ENCODE measurements around the gene DAB1.

The DAB1 gene

DNA sequence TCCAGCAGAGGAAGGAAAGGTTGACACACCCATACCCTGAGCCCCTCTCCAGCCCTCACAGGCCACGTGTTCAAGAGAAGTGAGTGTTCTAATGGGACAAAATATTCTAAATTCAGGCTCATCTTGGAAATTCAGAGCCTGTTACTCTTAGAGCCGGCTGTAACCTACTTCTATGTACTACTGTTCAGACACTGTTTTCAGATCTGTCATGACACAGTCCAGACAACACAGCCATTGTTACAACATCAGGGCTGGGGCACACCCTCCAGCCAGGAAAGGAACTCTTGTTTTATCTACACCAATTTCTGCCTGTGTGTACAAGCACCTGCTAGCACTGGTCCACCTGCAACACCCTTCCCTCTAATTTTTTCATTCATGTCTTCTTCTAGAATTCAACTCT is 312.7 kb downstream of the DAB1 start:
- DNase-seq (ENCODE audit: low read depth) = no peak
- no peak overlapping the region for H3K4me3 ChIP-seq (ENCODE audit: control insufficient read depth, low read depth, low read length)
- TF ChIP-seq, protein P1, sequence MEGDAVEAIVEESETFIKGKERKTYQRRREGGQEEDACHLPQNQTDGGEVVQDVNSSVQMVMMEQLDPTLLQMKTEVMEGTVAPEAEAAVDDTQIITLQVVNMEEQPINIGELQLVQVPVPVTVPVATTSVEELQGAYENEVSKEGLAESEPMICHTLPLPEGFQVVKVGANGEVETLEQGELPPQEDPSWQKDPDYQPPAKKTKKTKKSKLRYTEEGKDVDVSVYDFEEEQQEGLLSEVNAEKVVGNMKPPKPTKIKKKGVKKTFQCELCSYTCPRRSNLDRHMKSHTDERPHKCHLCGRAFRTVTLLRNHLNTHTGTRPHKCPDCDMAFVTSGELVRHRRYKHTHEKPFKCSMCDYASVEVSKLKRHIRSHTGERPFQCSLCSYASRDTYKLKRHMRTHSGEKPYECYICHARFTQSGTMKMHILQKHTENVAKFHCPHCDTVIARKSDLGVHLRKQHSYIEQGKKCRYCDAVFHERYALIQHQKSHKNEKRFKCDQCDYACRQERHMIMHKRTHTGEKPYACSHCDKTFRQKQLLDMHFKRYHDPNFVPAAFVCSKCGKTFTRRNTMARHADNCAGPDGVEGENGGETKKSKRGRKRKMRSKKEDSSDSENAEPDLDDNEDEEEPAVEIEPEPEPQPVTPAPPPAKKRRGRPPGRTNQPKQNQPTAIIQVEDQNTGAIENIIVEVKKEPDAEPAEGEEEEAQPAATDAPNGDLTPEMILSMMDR (conservative IDR thresholded peaks at IDR 0.05; ENCODE audit: control insufficient read depth, insufficient read depth, low read depth, low read length) = no peak

DNA sequence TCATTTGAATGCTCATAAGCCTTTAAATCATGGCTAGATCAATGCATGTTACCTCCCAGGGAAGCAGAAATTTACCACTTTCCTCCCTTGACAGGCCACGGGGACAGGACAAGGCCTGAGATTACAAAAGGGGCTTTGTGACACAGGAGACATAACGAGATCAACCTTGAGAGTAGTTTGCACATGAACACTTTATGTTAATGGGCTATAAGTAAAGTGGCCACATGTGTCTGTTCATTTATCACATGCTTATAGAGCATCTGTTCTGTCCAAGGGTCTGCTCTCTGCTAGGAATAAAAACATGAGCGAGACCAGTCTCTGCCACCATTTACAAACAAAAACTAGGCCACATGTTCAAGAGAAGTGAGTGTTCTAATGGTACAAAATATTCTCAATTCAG is 314.0 kb downstream of the DAB1 start:
- H3K4me3 ChIP-seq (ENCODE audit: control insufficient read depth, low read depth, low read length) = no peak overlapping the region
- DNase-seq (ENCODE audit: low read depth) = no peak
- TF ChIP-seq, protein P1 (conservative IDR thresholded peaks at IDR 0.05; ENCODE audit: control insufficient read depth, insufficient read depth, low read depth, low read length) = no peak

DNA sequence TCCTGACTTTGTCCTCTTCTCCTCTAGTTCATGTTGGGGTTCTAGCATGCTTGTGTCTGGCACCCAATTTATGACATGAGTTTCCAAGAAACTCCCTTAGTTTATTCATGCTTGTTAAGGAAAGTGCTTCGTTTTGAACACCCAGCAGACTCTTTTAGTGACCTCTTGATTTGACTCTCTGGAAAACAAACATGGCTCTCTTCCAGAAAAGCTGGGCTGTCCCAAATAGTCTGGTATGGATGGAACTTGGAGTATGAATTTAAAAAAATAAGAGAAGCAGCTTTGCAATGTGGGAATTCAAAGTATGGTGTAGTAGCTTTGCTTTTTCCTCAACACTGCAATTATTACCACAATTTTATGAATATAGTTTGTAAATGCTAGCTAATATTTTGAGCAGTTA is 314.6 kb downstream of the DAB1 start:
- no peak for DNase-seq (ENCODE audit: low read depth)
- H3K4me3 ChIP-seq (ENCODE audit: control insufficient read depth, low read depth, low read length) = no peak overlapping the region
- TF ChIP-seq, protein P1 (conservative IDR thresholded peaks at IDR 0.05; ENCODE audit: control insufficient read depth, insufficient read depth, low read depth, low read length) = no peak

DNA sequence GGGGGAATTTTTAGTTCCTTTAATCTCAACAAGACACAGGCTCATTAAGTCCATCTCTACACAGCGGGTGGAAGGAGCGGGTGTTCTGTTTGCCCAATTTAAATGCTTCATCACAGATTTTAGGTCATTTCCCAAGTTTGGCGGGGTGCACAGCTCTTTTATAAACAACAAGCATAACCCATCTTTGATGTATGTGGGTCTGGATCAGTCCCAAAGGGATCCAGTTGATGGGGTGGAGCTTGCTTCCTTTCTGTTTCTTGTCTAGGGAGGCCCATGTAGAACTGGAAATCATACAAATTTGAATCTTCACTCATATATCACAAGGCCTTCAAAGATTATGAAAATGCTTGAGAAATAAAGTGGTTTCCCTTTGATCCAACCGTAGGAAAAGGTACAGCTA is 317.6 kb downstream of the DAB1 start:
- TF ChIP-seq, protein P1 (conservative IDR thresholded peaks at IDR 0.05; ENCODE audit: control insufficient read depth, insufficient read depth, low read depth, low read length) = no peak
- no peak overlapping the region for H3K4me3 ChIP-seq (ENCODE audit: control insufficient read depth, low read depth, low read length)
- DNase-seq (ENCODE audit: low read depth) = no peak

DNA sequence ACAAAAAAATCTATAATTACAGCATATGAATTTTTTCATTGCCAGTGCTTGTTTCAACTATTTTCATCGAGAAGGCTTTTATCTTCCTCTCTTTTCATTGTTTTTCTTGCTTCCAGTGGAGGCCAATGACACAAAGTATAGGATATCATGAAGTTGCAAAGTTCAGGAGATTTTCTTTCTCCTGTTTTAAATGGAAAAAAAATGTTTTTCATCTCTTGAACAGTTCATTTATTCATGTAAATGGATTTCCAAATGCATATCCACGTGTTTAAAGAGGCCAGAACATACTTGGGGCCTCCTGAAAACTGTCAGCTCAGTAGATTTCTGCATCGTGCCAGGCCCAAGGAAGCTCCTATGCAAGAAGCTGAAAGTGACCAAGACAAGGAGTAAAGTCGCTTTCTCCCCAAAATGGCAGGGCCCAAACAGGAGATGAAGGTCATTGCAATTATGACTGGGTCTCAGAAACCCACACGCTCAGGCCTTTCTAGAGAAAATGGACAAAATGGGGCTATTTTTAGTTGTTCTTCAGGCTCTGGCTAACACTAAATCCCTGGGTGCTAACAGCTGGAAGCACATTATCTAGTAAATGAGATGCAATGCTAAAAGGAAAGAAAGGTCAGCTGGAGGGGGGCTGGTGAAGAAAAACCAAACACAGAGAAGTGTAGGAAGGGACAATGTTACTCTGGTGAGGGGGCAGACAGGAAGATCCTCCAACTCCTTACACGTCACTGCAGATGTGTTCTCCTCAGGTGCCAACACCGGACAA is 321.1 kb downstream of the DAB1 start:
- H3K4me3 ChIP-seq (ENCODE audit: control insufficient read depth, low read depth, low read length) = no peak overlapping the region
- no peak for DNase-seq (ENCODE audit: low read depth)
- TF ChIP-seq, protein P1 (conservative IDR thresholded peaks at IDR 0.05; ENCODE audit: control insufficient read depth, insufficient read depth, low read depth, low read length) = no peak

DNA sequence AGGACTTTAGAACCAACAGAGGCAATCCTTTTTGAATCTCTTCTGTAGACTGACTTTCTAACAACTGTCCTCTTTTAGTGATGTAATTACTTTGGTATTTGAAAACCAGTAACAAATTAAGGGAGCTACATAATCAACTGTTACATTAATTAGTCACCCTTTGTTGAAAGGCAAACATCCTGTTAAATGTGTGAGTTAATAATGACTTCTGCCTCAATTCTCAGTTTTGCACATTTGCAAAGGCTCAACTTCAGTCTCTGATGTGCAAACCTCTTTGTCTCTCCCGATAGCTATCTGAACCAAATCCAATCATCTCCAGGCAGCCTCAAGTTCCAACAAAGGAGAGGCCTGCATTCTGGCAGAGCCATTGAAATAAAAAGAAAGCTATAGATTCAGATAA is 322.7 kb downstream of the DAB1 start:
- peak; percentile 16 for DNase-seq (ENCODE audit: low read depth)
- no peak overlapping the region for H3K4me3 ChIP-seq (ENCODE audit: control insufficient read depth, low read depth, low read length)
- TF ChIP-seq, protein P1 (conservative IDR thresholded peaks at IDR 0.05; ENCODE audit: control insufficient read depth, insufficient read depth, low read depth, low read length) = no peak
